ENCODE results near the gene PXDN. TPM values are rescaled to one million over a fixed set of nuclear protein-coding genes. Genes with fewer than 3 reads are reported as not detected.

Gene PXDN
- total and polyA plus RNA-seq, 2 of the 13 experiments (the other 11 are each of a cell fraction or from before 2014, with no cell fraction given) = not detected

DNA sequence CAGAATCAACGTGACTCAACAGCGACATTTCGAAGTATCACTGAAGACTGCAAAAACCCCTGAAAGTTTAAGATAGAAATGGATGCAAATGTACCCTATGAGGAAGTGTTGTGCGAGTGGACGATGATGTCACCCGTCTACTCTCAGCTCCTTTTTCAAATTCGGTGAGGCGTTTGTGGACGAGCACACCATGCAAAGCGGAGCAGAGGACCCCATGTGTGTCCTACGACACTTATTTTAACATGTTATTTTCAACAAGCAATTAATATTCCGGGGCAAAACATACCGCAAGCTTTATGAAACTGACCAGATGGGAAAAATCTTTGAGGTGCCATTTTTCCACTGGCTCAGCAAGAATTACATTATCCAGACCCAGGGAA is 2.0 kb downstream of the PXDN start:
- CTCF ChIA-PET (ENCODE audit: low intra/inter-chr PET ratio, low total read pairs) = no interaction called here
- DNase-seq (ENCODE audit: low spot score) (no peak), FAIRE-seq (no peak), ATAC-seq (no peak)
- intact Hi-C loops (cut with micrococcal nuclease; ENCODE audit: unreplicated experiment) (no loop called here), in situ Hi-C loops (cut with HindIII; ENCODE audit: extremely low pct_ligation_motif_present, low pct_unique_long_range_greater_than_20kb) (no loop called here)
- 69% methylated on average over 13 of the region's 13 CpGs for WGBS (ENCODE audit: low lambda C conversion rate)
- H3K4me1 ChIP-seq (ENCODE audit: insufficient read depth, low read length) = no peaks in the 10 kb centered on the region
- no peaks in the 10 kb centered on the region for H3K36me3 ChIP-seq (replicated peaks in 1 of 2; ENCODE audit: control insufficient read depth in 1 of 2, insufficient read depth in 2 of 2, low read length in 2 of 2)
- H3K79me2 ChIP-seq (ENCODE audit: insufficient read depth, low read length) = no peaks in the 10 kb centered on the region
- H3K9me3 ChIP-seq (ENCODE audit: low read length) = no peaks in the 10 kb centered on the region
- POLR2A ChIA-PET = no interaction called here
- no peak overlapping the region for H2AFZ ChIP-seq (ENCODE audit: low read length)
- no peak overlapping the region for H3K9ac ChIP-seq (ENCODE audit: insufficient read depth, low read depth, low read length)
- H3K4me3 ChIP-seq (replicated peaks in 1 of 3; ENCODE audit: insufficient read depth in 1 of 3, low read depth in 2 of 3, low read length in 3 of 3) = no peak overlapping the region
- no TSS peak for BruUV-seq (replicated peaks)
- H3K27me3 ChIP-seq (ENCODE audit: control insufficient read depth in 1 of 2, insufficient read depth in 2 of 2, low read length in 2 of 2) = peaks cover 2 to 41% of the 10 kb centered on the region in 2 experiments; a peak in 4 of 5 replicates
- no peak overlapping the region for H3K4me2 ChIP-seq (ENCODE audit: low read depth, low read length)
- no peaks in the 10 kb centered on the region for H4K20me1 ChIP-seq (ENCODE audit: insufficient read depth, low read length)
- no peak overlapping the region for H3K27ac ChIP-seq (ENCODE audit: extremely low read length, insufficient read depth, low read length)
- no peak for TF ChIP-seq ZNF772 (CRISPR knock-in tag; IDR thresholded peaks at IDR 0.05)
- TF ChIP-seq, protein P1, sequence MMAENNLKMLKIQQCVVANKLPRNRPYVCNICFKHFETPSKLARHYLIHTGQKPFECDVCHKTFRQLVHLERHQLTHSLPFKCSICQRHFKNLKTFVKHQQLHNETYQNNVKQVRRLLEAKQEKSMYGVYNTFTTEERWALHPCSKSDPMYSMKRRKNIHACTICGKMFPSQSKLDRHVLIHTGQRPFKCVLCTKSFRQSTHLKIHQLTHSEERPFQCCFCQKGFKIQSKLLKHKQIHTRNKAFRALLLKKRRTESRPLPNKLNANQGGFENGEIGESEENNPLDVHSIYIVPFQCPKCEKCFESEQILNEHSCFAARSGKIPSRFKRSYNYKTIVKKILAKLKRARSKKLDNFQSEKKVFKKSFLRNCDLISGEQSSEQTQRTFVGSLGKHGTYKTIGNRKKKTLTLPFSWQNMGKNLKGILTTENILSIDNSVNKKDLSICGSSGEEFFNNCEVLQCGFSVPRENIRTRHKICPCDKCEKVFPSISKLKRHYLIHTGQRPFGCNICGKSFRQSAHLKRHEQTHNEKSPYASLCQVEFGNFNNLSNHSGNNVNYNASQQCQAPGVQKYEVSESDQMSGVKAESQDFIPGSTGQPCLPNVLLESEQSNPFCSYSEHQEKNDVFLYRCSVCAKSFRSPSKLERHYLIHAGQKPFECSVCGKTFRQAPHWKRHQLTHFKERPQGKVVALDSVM (CRISPR knock-in tag; IDR thresholded peaks at IDR 0.05) = no peak
- TF ChIP-seq, protein P2, sequence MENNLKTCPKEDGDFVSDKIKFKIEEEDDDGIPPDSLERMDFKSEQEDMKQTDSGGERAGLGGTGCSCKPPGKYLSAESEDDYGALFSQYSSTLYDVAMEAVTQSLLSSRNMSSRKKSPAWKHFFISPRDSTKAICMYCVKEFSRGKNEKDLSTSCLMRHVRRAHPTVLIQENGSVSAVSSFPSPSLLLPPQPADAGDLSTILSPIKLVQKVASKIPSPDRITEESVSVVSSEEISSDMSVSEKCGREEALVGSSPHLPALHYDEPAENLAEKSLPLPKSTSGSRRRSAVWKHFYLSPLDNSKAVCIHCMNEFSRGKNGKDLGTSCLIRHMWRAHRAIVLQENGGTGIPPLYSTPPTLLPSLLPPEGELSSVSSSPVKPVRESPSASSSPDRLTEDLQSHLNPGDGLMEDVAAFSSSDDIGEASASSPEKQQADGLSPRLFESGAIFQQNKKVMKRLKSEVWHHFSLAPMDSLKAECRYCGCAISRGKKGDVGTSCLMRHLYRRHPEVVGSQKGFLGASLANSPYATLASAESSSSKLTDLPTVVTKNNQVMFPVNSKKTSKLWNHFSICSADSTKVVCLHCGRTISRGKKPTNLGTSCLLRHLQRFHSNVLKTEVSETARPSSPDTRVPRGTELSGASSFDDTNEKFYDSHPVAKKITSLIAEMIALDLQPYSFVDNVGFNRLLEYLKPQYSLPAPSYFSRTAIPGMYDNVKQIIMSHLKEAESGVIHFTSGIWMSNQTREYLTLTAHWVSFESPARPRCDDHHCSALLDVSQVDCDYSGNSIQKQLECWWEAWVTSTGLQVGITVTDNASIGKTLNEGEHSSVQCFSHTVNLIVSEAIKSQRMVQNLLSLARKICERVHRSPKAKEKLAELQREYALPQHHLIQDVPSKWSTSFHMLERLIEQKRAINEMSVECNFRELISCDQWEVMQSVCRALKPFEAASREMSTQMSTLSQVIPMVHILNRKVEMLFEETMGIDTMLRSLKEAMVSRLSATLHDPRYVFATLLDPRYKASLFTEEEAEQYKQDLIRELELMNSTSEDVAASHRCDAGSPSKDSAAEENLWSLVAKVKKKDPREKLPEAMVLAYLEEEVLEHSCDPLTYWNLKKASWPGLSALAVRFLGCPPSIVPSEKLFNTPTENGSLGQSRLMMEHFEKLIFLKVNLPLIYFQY (CRISPR knock-in tag; IDR thresholded peaks at IDR 0.05; ENCODE audit: borderline replicate concordance) = no peak
- TF ChIP-seq TCF12 (IDR thresholded peaks at IDR 0.05) = no peak
- no peak for TF ChIP-seq TCF12 (CRISPR knock-in tag; IDR thresholded peaks at IDR 0.05)
- TF ChIP-seq FOXK2 (IDR thresholded peaks at IDR 0.05) = no peak
- TF ChIP-seq ZBTB7A (CRISPR knock-in tag; IDR thresholded peaks at IDR 0.05) = no peak
- no peak for TF ChIP-seq ZNF121 (CRISPR knock-in tag; IDR thresholded peaks at IDR 0.05)
- TF ChIP-seq MEIS2 (CRISPR knock-in tag; IDR thresholded peaks at IDR 0.05) = no peak
- TF ChIP-seq, protein P3, sequence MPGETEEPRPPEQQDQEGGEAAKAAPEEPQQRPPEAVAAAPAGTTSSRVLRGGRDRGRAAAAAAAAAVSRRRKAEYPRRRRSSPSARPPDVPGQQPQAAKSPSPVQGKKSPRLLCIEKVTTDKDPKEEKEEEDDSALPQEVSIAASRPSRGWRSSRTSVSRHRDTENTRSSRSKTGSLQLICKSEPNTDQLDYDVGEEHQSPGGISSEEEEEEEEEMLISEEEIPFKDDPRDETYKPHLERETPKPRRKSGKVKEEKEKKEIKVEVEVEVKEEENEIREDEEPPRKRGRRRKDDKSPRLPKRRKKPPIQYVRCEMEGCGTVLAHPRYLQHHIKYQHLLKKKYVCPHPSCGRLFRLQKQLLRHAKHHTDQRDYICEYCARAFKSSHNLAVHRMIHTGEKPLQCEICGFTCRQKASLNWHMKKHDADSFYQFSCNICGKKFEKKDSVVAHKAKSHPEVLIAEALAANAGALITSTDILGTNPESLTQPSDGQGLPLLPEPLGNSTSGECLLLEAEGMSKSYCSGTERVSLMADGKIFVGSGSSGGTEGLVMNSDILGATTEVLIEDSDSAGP (CRISPR knock-in tag; IDR thresholded peaks at IDR 0.05; ENCODE audit: borderline replicate concordance) = no peak
- TF ChIP-seq, protein P4, sequence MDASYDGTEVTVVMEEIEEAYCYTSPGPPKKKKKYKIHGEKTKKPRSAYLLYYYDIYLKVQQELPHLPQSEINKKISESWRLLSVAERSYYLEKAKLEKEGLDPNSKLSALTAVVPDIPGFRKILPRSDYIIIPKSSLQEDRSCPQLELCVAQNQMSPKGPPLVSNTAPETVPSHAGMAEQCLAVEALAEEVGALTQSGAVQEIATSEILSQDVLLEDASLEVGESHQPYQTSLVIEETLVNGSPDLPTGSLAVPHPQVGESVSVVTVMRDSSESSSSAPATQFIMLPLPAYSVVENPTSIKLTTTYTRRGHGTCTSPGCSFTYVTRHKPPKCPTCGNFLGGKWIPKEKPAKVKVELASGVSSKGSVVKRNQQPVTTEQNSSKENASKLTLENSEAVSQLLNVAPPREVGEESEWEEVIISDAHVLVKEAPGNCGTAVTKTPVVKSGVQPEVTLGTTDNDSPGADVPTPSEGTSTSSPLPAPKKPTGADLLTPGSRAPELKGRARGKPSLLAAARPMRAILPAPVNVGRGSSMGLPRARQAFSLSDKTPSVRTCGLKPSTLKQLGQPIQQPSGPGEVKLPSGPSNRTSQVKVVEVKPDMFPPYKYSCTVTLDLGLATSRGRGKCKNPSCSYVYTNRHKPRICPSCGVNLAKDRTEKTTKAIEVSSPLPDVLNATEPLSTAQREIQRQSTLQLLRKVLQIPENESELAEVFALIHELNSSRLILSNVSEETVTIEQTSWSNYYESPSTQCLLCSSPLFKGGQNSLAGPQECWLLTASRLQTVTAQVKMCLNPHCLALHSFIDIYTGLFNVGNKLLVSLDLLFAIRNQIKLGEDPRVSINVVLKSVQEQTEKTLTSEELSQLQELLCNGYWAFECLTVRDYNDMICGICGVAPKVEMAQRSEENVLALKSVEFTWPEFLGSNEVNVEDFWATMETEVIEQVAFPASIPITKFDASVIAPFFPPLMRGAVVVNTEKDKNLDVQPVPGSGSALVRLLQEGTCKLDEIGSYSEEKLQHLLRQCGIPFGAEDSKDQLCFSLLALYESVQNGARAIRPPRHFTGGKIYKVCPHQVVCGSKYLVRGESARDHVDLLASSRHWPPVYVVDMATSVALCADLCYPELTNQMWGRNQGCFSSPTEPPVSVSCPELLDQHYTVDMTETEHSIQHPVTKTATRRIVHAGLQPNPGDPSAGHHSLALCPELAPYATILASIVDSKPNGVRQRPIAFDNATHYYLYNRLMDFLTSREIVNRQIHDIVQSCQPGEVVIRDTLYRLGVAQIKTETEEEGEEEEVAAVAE (CRISPR knock-in tag; IDR thresholded peaks at IDR 0.05; ENCODE audit: borderline replicate concordance) = no peak
- TF ChIP-seq EEA1 (CRISPR knock-in tag; IDR thresholded peaks at IDR 0.05; ENCODE audit: borderline replicate concordance) = no peak
- no peak for TF ChIP-seq HMG20A (CRISPR knock-in tag; IDR thresholded peaks at IDR 0.05; ENCODE audit: borderline replicate concordance)
- no peak for TF ChIP-seq SOX5 (CRISPR knock-in tag; IDR thresholded peaks at IDR 0.05; ENCODE audit: borderline replicate concordance)
